C4-2B (cell line): ENCODE measurements around the gene SLC30A3.
"Not testable (repeated sequence)": the region's sequence is repeated elsewhere in the genome, so short reads cannot be mapped to it uniquely, and the experiment has no call there.

Source experiments
- H3K27ac ChIP-seq: fragments of 450-650 bp; 2 replicates; pipeline ENCODE4 v1.5.1; 2017
- ZFX ChIP-seq: fragments of 450-650 bp; IDR thresholded peaks from 2 replicates; pipeline ENCODE4 v1.6.1; 2017
- TF ChIP-seq, protein P1 (sequence below): fragments of 450-650 bp; conservative IDR thresholded peaks from 2 replicates; pipeline ENCODE4 v1.5.1; 2017; ENCODE audit warnings: mild to moderate bottlenecking

SLC30A3 gene

GRCh38 chr2:27284996-27285395 is 22.1 kb upstream of the SLC30A3 start:
- no peak for TF ChIP-seq ZFX
- TF ChIP-seq, protein P1, sequence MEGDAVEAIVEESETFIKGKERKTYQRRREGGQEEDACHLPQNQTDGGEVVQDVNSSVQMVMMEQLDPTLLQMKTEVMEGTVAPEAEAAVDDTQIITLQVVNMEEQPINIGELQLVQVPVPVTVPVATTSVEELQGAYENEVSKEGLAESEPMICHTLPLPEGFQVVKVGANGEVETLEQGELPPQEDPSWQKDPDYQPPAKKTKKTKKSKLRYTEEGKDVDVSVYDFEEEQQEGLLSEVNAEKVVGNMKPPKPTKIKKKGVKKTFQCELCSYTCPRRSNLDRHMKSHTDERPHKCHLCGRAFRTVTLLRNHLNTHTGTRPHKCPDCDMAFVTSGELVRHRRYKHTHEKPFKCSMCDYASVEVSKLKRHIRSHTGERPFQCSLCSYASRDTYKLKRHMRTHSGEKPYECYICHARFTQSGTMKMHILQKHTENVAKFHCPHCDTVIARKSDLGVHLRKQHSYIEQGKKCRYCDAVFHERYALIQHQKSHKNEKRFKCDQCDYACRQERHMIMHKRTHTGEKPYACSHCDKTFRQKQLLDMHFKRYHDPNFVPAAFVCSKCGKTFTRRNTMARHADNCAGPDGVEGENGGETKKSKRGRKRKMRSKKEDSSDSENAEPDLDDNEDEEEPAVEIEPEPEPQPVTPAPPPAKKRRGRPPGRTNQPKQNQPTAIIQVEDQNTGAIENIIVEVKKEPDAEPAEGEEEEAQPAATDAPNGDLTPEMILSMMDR: no peak
- no peak overlapping the region for H3K27ac ChIP-seq

DNA sequence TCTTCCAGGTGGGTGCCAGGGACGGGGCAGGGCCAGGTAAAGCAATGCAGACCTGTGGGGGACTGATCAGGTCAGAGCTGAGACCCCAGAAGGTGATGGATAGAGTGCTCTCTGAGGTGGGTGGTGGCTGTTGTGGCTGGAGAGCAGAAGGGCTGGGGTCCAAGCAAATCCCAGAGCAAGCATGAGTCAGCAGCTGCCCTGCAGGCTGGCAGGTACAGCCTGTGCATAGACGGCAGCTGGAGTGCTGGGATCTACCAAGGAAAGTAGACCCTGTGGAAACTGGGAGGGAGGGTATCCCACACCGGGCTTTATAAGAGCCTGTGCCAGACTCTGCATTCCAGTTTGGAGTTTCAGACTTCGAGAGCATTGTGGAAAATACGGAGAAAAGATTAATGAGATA is 20.0 kb upstream of the SLC30A3 start:
- H3K27ac ChIP-seq: peak overlapping the region; percentile 5; the same call in 1 of the 2 replicates
- TF ChIP-seq, protein P1: no peak
- TF ChIP-seq ZFX: no peak

GRCh38 chr2:27281855-27282559 is 19.2 kb upstream of the SLC30A3 start, which contains the start of gene TRIM54:
Gene TRIM54, plus strand, starts transcription at chr2:27282429. Its CDS starts 303 bp downstream, at chr2:27282732.
- no peak for TF ChIP-seq ZFX
- TF ChIP-seq, protein P1: no peak
- peak within 1 kb of the TSS; percentile 5; the same call in 1 of the 2 replicates for H3K27ac ChIP-seq

GRCh38 chr2:27281442-27281841 is 18.6 kb upstream of the SLC30A3 start:
- no peak overlapping the region for H3K27ac ChIP-seq
- no peak for TF ChIP-seq ZFX
- TF ChIP-seq, protein P1: no peak

DNA sequence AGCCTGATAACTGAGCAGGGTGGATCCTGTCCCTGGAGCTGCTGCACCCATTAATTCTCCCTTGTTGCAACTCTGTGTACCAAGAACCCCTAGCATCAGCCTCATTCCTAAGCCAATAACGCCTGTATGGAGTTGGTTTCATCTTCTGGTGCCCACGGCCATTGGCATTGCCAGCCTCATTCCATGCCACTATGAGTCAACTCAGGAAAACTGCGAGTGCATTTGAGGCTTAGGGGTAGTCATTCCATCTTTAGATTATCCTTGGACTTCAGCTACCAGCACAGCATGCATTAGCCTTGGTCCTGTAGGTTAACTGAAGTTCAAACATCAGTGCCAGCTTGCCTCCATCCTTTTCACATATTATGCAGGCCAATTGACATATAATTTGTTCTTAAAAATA is 18.0 kb upstream of the SLC30A3 start:
- TF ChIP-seq, protein P1: no peak
- TF ChIP-seq ZFX: no peak
- no peak overlapping the region for H3K27ac ChIP-seq

DNA sequence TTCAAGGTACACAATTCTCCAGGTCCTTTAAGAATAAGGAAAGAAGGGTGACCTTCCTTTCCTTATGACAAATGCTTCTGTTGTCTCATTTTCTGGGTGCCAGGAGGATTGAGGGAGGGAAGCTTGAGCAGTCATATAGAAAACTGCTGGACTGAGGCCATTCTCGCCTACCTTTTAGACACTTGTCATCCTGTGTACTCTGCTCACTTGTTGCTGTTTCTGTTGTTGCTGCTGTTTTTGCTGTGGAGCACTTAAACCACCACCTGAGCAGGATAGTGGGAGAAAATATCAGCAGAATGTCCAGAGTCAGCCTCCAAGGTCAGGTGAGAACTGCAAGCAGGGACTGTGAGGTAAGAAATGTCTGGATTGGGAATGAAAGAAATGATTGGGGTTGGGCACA is 15.2 kb upstream of the SLC30A3 start:
- TF ChIP-seq, protein P1: no peak
- TF ChIP-seq ZFX: no peak
- no peak overlapping the region for H3K27ac ChIP-seq

GRCh38 chr2:27275211-27276150 is 12.6 kb upstream of the SLC30A3 start, which contains the start of gene DNAJC5G:
Gene DNAJC5G, plus strand, starts transcription at chr2:27275433. Its CDS starts 1,296 bp downstream, at chr2:27276729.
- TF ChIP-seq ZFX: no peak
- TF ChIP-seq, protein P1: no peak
- no peak within 1 kb of the TSS for H3K27ac ChIP-seq

GRCh38 chr2:27272537-27273522 is 10.0 kb upstream of the SLC30A3 start:
- H3K27ac ChIP-seq: not testable (repeated sequence)
